ENCODE data around the gene TMX4.

The TMX4 gene

DNA sequence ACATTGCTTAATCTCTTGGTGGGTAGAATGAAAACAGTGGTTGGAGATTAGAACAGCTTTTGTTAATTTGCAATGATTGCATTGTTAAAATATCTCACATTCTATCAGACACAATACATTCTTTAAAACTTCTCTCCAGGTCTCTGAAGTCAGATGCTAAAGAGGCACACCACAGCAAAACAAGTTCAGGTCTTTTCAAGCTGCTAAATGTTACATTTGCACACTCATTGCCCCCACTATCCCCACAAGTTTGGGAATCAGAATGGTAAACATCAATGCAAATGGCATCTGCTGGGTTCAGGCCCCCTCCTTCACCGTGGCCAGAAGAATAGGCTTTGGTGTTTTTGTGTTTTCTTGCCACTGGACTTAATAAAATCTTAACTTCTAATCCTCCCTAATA lies 69.2 kb downstream of the TMX4 start:
- H3K36me3 ChIP-seq (ENCODE audit: control insufficient read depth, low read length): no peaks in the 10 kb centered on the region
- H3K4me1 ChIP-seq (ENCODE audit: control insufficient read depth, low read length): no peaks in the 10 kb centered on the region
- no peaks in the 10 kb centered on the region for H3K9me2 ChIP-seq (replicated peaks; ENCODE audit: control insufficient read depth, low read length)
- no peaks in the 10 kb centered on the region for H3K9me3 ChIP-seq (ENCODE audit: control insufficient read depth, insufficient read depth, low read length)
- H3K79me2 ChIP-seq (ENCODE audit: control insufficient read depth, low read length): no peaks in the 10 kb centered on the region
- no peak overlapping the region for H3K4me2 ChIP-seq (ENCODE audit: low read length)
- no peak overlapping the region for H3K4me3 ChIP-seq (ENCODE audit: low read length)
- no peak overlapping the region for H3K27ac ChIP-seq (ENCODE audit: low read depth, low read length)
- no peaks in the 10 kb centered on the region for H3F3A ChIP-seq (ENCODE audit: control insufficient read depth, insufficient read depth)
- H3K27me3 ChIP-seq (ENCODE audit: control insufficient read depth, low read length): no peaks in the 10 kb centered on the region
- no peaks in the 10 kb centered on the region for H4K20me1 ChIP-seq (ENCODE audit: control insufficient read depth, insufficient read depth, low read depth, low read length)
- TF ChIP-seq EZH2phosphoT487 (IDR thresholded peaks at IDR 0.05; ENCODE audit: borderline replicate concordance, low read length): no peak
- TF ChIP-seq, protein P1, sequence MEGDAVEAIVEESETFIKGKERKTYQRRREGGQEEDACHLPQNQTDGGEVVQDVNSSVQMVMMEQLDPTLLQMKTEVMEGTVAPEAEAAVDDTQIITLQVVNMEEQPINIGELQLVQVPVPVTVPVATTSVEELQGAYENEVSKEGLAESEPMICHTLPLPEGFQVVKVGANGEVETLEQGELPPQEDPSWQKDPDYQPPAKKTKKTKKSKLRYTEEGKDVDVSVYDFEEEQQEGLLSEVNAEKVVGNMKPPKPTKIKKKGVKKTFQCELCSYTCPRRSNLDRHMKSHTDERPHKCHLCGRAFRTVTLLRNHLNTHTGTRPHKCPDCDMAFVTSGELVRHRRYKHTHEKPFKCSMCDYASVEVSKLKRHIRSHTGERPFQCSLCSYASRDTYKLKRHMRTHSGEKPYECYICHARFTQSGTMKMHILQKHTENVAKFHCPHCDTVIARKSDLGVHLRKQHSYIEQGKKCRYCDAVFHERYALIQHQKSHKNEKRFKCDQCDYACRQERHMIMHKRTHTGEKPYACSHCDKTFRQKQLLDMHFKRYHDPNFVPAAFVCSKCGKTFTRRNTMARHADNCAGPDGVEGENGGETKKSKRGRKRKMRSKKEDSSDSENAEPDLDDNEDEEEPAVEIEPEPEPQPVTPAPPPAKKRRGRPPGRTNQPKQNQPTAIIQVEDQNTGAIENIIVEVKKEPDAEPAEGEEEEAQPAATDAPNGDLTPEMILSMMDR (IDR thresholded peaks at IDR 0.05; ENCODE audit: low read depth, low read length, poor library complexity, severe bottlenecking): no peak

DNA sequence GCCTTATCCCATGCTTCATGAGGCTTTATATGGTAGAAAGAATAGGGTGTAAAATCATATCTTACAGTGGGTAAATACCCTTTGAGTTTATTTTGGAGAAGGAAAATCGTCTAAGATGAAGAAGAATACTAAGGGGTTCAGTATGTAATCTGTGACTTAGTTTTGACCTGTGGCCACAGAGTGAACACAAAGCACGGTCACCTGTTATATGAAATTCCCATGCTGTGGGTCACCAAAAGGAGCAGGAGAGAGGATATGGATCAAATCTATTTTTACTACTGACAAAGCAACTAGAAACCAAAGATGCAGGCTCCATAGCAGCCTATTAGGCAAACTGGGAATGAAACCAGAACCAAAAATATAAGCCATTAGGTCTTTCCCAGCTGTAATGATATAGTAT lies 75.7 kb downstream of the TMX4 start:
- peaks cover 3% of the 10 kb centered on the region; the same call in 1 of the 2 replicates for H3K27me3 ChIP-seq (ENCODE audit: control insufficient read depth, low read length)
- no peaks in the 10 kb centered on the region for H3F3A ChIP-seq (ENCODE audit: control insufficient read depth, insufficient read depth)
- H4K20me1 ChIP-seq (ENCODE audit: control insufficient read depth, insufficient read depth, low read depth, low read length): no peaks in the 10 kb centered on the region
- H3K9me3 ChIP-seq (ENCODE audit: control insufficient read depth, insufficient read depth, low read length): no peaks in the 10 kb centered on the region
- TF ChIP-seq, protein P1 (IDR thresholded peaks at IDR 0.05; ENCODE audit: low read depth, low read length, poor library complexity, severe bottlenecking): no peak
- no peak for TF ChIP-seq EZH2phosphoT487 (IDR thresholded peaks at IDR 0.05; ENCODE audit: borderline replicate concordance, low read length)
- no peak overlapping the region for H3K4me3 ChIP-seq (ENCODE audit: low read length)
- no peaks in the 10 kb centered on the region for H3K79me2 ChIP-seq (ENCODE audit: control insufficient read depth, low read length)
- no peaks in the 10 kb centered on the region for H3K9me2 ChIP-seq (replicated peaks; ENCODE audit: control insufficient read depth, low read length)
- H3K36me3 ChIP-seq (ENCODE audit: control insufficient read depth, low read length): no peaks in the 10 kb centered on the region
- H3K4me2 ChIP-seq (ENCODE audit: low read length): no peak overlapping the region
- H3K27ac ChIP-seq (ENCODE audit: low read depth, low read length): no peak overlapping the region
- no peaks in the 10 kb centered on the region for H3K4me1 ChIP-seq (ENCODE audit: control insufficient read depth, low read length)

DNA sequence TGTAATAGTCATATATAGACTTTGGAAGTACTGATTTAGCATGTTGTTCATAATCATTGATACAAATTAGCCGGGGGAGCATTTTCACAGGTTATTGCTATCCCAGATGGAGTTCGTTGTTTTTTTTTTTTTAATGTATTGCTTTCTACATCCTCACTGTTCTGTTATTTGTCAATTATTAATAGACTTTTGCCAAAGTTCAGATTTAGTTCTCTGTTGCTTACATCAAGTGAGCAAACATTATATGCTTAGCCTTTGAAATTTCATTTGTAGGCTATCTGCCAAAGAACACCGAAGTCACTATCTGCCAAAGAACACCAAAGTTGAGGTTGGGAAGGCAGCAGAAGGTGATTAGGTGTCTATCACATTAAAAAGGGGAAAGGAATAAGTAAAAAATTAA lies 79.2 kb downstream of the TMX4 start, which contains the start of gene HAO1:
HAO1 (minus strand) TSS at position 118 of the 400 bp plus-strand sequence; CDS start at position 82, 36 bp downstream.
- Histone ChIP-seq H3K79me2 (ENCODE audit: control insufficient read depth, low read length) (no peaks in the 10 kb centered on the region), H3K4me1 (ENCODE audit: control insufficient read depth, low read length) (peaks cover 11% of the 10 kb centered on the region), H3K27me3 (ENCODE audit: control insufficient read depth, low read length) (peaks cover 5% of the 10 kb centered on the region; the same call in 1 of the 2 replicates), H3F3A (ENCODE audit: control insufficient read depth, insufficient read depth) (no peaks in the 10 kb centered on the region), H3K9me3 (ENCODE audit: control insufficient read depth, insufficient read depth, low read length) (no peaks in the 10 kb centered on the region), H3K4me2 (ENCODE audit: low read length) (no peak within 1 kb of the TSS), H4K20me1 (ENCODE audit: control insufficient read depth, insufficient read depth, low read depth, low read length) (no peaks in the 10 kb centered on the region), H3K4me3 (ENCODE audit: low read length) (no peak within 1 kb of the TSS), H3K27ac (ENCODE audit: low read depth, low read length) (no peak within 1 kb of the TSS), H3K36me3 (ENCODE audit: control insufficient read depth, low read length) (no peaks in the 10 kb centered on the region), H3K9me2 (replicated peaks; ENCODE audit: control insufficient read depth, low read length) (no peaks in the 10 kb centered on the region)
- TF ChIP-seq EZH2phosphoT487 (IDR thresholded peaks at IDR 0.05; ENCODE audit: borderline replicate concordance, low read length): no peak
- TF ChIP-seq, protein P1 (IDR thresholded peaks at IDR 0.05; ENCODE audit: low read depth, low read length, poor library complexity, severe bottlenecking): no peak
